ENCODE results near the gene ZBTB7C.

ZBTB7C gene

GRCh38 chr18:48206887-48207286 is 202.3 kb downstream of the ZBTB7C start:
- DNase-seq, result no peak

GRCh38 chr18:48203961-48204666 is 205.1 kb downstream of the ZBTB7C start:
- no peak for DNase-seq

GRCh38 chr18:48203288-48203945 is 205.8 kb downstream of the ZBTB7C start:
- no peak for DNase-seq

- DNase-seq, result no peak
These were observed 206.6 kb downstream of the ZBTB7C start for GRCh38 chr18:48202350-48203260.

- DNase-seq, result no peak
These were observed 207.2 kb downstream of the ZBTB7C start for GRCh38 chr18:48202006-48202348.

- no peak for DNase-seq
These were observed 207.7 kb downstream of the ZBTB7C start for GRCh38 chr18:48201337-48202005.

GRCh38 chr18:48200631-48201336 is 208.4 kb downstream of the ZBTB7C start:
- DNase-seq, result no peak

- no peak for DNase-seq
These were observed 209.8 kb downstream of the ZBTB7C start for GRCh38 chr18:48199399-48199798.

GRCh38 chr18:48197819-48198218 is 211.4 kb downstream of the ZBTB7C start:
- no peak for DNase-seq

GRCh38 chr18:48195787-48196186 is 213.4 kb downstream of the ZBTB7C start:
- no peak for DNase-seq

GRCh38 chr18:48194591-48195181 is 214.5 kb downstream of the ZBTB7C start:
- no peak for DNase-seq

GRCh38 chr18:48193521-48194492 is 215.4 kb downstream of the ZBTB7C start:
- no peak for DNase-seq

- no peak for DNase-seq
These were observed 216.6 kb downstream of the ZBTB7C start for GRCh38 chr18:48192542-48192941.

- no peak for DNase-seq
These were observed 217.7 kb downstream of the ZBTB7C start for GRCh38 chr18:48191494-48191893.

- no peak for DNase-seq
These were observed 218.2 kb downstream of the ZBTB7C start for GRCh38 chr18:48190994-48191393.

GRCh38 chr18:48188609-48189008 is 220.6 kb downstream of the ZBTB7C start:
- no peak for DNase-seq

- no peak for DNase-seq
These were observed 222.3 kb downstream of the ZBTB7C start for GRCh38 chr18:48186861-48187260.

GRCh38 chr18:48186131-48186766 is 222.9 kb downstream of the ZBTB7C start:
- no peak for DNase-seq

- DNase-seq, result no peak
These were observed 225.1 kb downstream of the ZBTB7C start for GRCh38 chr18:48184118-48184517.

GRCh38 chr18:48183613-48184012 is 225.6 kb downstream of the ZBTB7C start:
- DNase-seq, result no peak
